NCI-H526 (cell line): ENCODE data around the gene GRAMD1C.

Experiments
- DNase-seq, 2 experiments: peaks; one replicate each; lab custom pipeline; 2025; lab: John Stamatoyannopoulos, UW

GRAMD1C gene

DNA sequence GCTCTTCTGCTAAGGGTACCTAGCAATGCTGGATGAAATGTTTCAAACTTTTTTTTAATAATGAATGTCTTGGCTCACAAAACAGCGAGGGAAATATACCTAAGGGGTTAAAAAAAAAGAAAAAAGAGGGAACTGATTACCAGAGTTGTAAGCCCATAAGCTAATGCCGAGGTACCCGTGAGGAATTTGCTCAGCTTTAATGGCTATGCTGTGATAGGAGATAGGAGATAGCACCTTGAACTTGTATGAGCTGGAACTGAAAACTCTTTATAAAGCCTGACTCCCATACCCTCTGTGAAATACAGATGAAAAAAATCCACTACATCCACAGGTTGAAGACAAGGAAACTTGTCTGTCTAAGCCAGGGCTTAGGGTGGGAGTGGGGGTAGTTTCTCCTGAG, 13.9 kb downstream of the GRAMD1C start:
- DNase-seq: no peak

DNA sequence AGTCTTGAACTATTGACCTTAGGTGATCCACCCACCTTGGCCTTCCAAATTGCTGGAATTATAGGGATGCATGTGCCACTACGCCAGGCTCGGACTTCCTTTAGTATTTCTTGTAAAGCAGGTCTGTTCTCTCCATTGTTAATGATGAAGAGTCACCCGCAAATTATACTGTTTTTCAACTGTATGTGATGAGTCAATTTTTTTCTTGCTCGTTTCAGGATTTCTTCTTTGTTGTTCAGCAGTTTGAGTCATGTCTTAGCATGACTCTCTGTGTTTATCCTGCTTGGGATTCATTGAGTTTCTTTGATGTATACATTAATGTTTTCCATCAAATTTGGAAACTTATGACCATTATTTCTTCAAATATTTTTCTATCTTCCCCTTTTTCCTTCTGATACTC, 28.9 kb downstream of the GRAMD1C start:
- DNase-seq: no peak

DNA sequence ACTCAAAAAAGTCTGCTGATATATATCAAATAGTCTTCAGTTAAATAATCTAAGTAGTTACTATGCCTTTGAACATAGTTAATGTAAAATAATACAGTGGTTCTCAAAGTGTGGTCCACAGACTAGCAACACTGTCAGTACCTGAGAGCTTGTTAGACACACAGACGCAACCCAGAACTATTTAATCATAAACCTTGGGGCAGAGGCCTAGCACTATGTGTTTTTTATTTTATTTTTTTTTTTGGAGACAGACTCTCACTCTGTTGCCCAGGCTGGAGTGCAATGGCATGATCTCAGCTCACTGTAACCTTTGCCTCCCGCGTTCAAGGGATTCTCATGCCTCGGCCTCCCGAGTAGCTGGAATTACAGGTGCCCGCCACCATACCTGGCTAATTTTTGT, 34.7 kb downstream of the GRAMD1C start:
- DNase-seq: no peak

DNA sequence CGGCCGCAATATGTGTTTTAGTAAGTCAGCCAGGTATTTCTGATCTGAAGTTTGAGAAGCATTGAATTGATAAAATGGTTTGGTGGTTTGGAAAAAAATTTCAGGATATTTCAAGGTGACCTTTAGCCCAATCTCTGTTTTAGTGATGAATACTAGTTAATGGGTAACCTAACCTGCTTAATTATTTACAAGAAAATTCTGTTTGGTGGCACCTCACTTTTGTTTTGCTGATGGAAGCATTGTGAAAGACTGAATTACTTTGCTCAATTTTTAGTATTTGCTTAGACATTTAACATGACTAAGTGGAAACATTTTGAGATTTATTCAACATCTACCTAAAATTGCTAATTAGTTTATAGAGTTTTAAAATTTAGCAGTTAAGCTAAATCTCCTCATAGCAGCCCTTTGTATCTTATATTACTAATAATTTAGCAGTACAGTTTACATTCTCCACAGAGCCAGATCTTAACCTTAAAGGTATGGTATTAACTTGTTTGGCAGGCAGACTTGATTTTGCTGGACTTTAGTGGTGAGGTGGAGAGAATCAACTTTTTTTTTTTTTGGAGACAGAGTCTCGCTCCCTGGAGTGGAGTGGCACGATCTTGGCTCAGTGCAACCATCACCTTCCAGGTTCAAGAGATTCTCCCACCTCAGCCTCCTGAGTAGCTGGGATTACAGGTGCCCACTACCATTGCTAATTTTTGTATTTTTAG, 35.4 kb downstream of the GRAMD1C start:
- DNase-seq: no peak

DNA sequence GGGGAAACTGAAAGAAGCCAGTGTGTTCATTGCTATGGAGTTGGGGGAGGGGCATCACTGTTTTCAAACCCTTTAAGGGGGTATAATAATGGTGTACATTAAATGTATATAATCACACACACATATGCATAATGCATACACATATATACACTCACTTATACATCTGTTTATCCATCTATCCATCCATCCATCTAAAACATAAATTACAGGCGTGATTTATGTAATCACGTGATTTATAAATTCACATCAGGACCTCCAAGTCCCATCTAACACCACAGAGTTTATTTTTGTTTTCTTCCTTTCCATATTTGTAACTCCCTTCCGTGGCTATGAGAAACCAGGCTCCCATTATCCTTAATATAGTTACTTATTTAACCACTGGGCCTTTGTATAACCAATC, 39.8 kb downstream of the GRAMD1C start:
- DNase-seq: no peak

DNA sequence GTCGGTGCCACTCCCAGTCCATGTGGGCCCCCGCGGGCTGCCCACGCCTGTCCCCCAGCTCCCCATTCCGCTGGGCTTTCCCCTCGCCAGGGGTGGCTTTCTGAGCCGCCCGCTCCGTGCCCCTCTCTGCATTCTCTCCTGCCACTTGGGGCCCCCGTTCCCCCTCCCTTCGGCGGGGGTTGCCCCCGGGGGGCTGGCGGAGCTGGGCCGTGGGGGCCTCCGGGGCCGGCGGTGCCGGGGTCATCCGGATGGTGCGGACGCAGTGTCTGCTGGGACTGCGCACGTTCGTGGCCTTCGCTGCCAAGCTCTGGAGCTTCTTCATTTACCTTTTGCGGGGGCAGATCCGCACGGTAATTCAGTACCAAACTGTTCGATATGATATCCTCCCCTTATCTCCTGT, 46.5 kb downstream of the GRAMD1C start:
- no peak for DNase-seq

DNA sequence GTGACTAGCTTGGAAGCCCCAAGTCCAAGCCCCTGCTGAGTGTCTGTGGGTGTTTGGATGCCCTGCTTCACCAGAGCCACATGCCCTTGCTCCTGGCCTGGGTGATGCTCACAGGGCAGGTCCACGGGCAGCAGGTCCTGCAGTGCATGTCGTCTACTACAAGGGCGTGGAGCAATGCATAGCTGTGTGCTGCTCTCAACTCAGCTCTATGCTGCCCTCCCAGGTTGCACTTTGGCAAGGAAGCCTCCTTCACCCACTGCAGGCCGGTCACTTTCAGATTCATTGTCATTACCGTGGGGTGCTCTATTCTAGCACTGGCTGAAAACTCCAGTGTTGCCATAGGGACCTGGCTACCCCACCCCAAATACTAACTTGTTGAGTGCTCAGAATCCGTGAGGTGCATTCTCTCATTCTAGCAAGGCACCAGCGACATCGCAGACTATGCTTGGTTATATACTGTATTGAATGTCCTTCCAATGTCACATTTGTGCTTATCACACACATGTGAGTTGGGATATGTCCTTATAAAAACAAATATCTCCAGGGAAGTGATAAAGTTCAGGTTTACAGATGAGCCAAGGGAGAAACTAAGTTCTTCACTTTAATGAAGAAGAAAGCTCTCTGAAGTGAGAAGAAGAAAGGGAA, 51.8 kb downstream of the GRAMD1C start:
- DNase-seq: no peak

DNA sequence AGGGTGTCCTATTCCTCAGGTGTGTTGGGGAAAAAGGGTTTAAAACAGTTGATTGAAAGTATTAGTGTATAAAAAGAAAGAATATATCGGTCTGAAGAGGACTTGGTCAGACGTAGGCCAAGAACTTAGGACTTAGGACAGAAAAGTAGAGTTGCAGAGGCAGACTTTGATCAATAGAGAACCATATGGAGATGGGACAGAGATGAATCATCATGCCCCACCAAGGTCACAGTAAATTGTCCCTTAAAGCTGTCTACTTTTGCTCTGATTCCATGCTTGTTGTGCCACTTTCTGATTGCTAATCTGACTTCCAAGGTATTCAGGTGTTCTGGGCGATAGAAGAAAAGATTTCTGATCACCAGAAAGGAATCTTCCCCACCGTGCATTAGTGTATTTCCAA, 56.3 kb downstream of the GRAMD1C start:
- no peak for DNase-seq

DNA sequence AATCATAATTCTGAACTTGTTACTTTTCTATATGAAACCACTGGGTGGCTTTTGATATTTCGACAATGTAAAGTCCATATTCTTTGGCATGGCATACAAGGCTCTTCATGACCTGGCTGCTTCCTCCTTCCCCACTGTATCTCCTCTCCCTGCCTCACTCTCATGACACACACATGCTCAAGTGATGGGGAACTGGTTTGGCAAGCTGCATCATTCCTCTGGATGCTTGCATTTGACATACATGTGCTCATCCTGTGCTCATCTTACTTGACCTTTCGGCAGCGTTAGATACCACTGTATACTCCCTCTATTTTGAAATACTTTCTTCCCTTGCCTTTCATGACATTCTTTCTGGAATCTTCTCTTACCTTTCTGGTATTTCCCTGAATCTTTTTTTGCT, 57.4 kb downstream of the GRAMD1C start:
- DNase-seq: no peak

DNA sequence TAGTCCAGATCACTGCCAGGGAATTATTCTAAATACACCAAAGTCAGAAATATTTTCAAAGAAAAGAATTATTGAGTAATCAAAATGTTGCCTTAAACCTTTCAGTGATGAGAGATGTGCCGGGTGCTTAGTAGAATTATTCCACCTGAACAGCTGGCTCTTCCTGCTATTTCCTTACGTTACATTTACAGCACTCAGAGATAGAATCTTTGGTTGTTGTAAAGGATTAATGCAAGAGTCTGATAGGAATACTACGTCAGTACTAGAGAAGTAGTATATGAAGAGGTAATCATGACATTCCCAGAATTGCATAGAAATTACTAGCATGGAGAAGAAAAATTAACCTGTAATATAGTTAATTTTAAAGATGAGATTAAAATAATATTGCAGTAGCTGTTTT, 58.3 kb downstream of the GRAMD1C start:
- no peak for DNase-seq

DNA sequence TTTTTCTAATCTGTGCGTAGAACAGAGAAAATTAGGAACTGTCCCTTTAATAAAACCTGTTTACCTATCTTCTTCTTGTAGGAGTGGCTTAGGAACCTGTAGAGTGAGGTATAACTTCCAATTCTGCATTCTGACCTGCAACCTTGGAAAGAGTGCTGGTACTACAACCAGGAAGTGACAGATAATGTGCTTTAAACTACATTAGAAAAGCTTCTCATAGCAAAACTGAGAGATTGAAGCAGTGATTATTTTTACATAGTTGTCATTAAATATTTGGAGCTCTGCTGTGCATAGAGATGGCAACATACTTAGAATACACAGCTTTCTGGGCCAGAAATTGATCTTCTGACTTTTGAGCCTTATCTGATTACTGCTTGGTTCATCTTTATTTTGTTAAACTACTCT, 58.8 kb downstream of the GRAMD1C start:
- DNase-seq: peak in 1 of 2 experiments; percentile 35

DNA sequence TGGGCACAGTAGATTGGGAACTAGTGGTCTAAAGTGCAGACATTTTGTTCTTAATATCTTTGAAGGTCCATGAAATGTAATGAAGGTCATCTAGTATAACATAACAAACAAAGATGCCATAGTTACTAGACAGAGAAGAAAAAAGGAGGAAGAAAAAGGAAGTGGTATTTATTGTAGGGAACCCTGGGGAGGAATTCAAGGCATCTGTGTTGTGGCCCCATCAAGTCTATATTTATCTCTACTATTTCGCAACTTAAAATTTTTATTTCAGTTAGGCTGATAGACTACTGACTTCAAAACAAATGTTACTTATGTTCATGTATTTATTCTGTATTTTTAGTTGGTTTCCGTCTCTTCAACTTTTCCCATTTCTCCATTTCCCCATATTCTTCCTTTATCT, 60.3 kb downstream of the GRAMD1C start:
- DNase-seq: no peak

DNA sequence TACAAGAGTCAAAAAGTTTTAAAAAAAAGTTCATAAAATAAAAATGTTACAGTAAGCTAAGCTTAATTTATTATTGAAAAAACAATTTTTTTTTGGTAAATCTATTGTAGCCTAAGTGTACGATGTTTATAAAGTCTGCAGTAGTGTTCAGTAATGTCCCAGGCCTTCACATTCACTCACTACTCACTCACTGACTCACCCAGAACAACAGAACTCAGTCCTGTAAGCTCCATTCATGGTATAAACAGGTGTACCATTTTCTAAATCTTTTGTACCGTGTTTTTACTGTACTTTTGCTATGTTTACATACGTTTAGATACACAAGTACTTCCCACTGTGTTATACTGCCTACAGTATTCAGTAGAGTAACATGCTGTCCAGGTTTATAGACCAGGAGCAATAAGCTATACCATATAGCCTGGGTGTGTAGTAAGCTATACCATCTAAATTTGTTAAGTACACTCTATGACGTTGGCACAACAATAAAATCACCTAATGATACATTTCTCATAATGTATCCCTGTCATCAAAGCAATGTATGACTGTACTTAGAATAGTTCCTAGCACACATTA, 68.1 kb downstream of the GRAMD1C start:
- DNase-seq: no peak

DNA sequence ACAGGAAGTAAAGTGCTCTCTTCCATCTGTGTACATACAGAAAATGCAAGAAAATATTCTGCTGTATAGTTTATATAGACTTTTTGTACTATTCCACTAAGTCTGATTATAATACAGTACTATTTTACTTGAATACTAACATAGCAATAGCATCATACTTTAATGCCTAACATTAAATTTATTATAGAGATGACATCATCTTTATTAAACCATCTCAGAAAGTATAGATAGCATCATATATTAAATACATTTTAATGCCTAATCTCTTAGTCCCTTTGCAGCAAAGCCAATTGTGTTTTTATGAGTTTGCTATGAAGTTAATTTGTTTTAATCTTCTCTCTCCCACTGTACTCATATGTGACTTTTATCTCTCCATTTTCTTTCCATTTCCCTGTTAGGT, 69.5 kb downstream of the GRAMD1C start:
- DNase-seq: no peak

DNA sequence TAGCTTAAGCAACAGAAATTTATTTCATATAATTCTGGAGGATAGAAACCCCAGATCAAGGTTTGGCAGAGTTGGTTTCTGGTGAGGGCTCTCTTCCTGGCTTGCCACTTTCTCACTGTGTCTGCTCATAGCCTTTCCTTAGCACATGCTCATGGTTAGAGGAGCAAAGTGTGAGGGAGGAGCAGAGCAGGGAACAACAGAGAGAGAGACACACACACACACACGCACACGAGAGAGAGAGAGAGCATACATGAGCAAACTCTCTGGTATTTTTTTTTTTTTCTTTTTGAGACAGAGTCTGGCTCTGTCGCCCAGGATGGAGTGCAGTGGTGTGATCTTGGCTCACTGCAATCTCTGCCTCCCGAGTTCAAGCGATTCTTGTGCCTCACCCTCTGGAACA, 72.4 kb downstream of the GRAMD1C start:
- no peak for DNase-seq

DNA sequence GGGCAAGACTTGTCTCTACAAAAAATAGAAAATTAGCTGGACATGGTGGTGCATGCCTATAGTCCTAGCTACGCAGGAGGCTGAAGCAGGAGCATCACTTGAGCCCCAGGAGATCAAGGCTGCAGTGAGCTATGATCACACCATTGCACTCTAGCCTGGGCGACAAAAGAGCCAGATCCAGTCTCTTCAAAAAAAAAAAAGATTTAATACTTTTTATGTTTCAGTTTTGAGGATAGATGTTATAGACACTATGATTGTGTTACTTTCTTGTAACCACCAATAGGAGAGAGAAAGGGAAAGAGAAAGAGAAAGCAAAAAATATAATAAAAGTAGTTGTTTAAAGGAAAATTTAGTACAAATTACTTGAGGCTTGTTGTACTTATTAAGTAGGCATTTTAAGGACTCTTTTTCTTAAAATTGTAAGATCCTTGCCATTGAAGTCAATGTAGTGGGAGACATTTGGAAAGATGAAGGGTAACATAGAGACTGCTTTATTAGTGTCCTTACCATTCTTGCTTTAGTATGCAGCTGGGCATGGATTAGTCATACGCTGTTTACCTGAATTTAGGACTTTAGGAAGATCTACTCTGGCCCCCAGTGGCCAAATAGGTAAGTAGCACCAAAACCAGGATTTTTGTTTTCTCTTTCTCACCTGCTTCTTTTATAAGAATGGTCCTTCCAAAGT, 74.1 kb downstream of the GRAMD1C start:
- DNase-seq: peak; percentile 10 to 60

DNA sequence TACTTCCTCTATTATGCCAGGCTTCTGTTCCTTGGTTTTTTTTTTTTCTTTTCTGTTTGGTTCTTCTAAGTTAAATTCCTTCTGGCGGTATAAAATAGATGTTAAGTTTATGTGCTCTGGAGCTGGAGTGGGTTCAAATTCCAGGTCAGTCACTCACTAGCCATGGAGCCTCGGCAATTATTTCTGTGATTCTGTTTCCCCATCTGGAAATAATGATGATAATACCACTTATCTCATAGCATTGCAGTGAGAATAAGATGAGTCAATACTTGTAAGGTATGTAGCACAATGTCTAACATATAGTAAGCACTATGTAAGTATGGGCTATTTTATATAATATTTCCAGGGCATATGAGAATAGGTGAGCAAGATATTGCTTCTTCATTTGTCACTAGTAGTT, 76.1 kb downstream of the GRAMD1C start:
- DNase-seq: no peak

DNA sequence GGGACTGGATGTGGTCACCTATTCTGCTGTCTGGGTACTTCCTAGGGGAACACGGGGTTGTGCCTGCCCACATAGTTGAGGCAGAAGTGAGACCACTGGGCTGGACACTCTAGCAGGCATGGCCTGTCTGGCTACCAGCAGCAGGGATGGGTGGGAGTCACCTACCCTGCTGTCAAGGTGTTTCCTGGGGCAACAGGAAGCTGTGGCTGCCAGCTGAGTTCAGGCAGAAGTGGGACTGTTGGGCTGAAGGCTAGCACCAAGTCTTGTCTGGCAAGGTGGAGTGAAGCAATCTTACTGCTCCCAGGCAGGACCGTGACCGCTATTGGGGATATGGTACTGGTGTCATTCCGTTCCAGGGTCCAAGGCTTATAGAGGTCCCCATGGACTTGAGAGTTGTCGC, 89.0 kb downstream of the GRAMD1C start:
- DNase-seq: no peak

DNA sequence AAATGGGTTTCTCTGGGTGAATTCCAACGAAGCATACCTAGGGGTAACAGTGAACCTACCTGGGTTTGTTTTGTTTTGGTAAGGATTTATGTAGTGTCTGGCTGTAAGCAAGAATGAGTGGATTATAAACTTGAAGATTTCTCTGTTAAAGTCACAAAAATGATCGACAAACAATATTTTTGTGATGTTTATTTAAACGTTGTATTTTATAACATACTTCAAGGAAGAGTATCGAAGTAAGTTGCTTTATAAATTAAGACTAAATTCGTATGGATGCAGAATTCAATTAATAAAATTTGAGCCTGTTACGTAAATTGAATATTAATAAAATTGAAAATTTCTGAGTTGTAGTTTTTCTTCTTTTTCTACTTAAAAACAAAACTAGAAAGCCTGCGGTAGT, 108.2 kb downstream of the GRAMD1C start:
- DNase-seq: no peak

DNA sequence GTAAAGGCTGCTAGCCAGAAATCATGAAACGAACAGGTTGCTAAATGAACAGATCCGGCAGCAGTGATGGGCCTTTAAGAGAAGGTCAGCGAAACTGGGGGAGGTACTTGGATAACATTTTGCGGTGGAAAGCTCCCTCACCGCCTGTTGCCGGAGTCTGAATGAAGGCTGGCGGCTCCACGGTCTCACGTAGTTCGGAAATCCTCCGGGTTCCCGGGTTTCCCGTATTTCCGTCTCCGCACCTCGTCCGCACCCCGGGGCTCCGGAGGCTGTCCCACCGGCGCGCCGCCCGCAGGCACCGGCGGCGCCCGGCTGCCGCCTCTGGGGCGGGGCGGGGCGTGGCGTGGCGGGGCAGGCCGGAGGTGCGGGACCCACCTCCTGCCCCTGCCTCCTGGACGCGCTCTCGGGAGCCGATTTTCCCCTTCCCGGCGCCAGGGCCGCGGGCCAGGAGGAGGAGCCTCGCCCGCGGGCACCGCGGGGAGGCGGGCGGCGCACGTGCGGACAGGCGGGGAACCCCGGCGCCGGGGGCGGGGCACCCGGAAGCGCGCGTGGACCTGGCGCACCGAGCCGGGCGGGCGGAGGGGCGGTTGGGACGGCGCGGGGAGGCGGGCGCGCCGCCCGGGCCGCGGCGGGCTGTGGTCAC, 108.9 kb downstream of the GRAMD1C start, which contains the start of gene ZDHHC23:
ZDHHC23 (plus strand) TSS at position 642 of the 643 bp plus-strand sequence. CDS start 790 bp downstream, outside the sequence.
- peak; percentile 32 to 84 for DNase-seq

DNA sequence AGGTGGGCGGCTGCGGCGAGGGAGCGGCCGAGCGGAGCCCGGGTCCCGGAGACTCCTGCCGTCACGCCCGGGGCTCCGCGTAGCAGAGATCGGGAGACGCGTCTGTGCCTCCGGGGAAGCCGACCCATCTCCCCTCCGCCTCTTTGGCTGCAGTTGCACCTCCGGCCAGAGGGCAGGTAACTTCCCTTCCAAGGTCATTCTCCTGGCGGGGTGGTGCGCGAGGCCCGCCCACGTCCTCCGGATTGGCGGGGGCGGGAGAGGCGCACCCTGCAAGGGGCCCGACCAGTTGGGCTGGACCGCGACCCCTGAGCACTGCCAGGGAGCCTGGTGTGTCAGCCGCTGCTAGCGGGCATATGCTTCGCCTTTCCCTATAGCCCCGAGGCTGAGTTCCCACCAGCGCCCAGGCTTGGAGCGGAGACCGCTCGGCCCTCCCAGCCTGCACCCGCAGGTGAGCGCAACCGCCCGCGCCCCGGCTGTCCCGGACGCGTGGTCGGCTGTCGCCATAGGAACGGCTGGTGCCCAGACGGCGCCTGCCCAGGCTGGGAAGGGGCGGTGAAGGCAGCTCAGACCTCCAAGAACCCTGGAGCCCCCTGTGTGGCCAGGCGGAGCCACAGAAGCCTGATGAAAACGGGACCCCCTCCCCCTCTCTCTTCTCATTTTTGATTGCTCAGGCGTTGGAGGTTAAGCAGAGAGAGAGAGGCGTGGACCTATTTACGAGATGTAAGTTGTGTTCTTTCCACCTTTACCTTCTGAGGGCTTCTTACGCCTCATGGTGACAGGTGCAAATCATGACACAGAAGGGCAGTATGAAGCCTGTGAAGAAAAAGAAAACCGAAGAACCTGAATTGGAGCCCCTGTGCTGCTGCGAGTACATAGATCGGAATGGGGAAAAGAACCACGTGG, 109.7 kb downstream of the GRAMD1C start:
- peak; percentile 15 to 84 for DNase-seq
